ENCODE data around the gene SLC28A3. TPM values are rescaled to one million over a fixed set of nuclear protein-coding genes. Genes with fewer than 3 reads are reported as not detected.

SLC28A3 gene
- total RNA-seq, 1 experiment from 2014 or later, result not detected

- peaks cover 17% of the 10 kb centered on the region for H3K4me1 Mint-ChIP-seq
- ATAC-seq (peak; percentile 90), DNase-seq (ENCODE audit: low spot score) (peak; percentile 87)
- no peaks in the 10 kb centered on the region for H3K36me3 Mint-ChIP-seq
- no peaks in the 10 kb centered on the region; the same call in 1 of the 2 replicates for H3K9me3 Mint-ChIP-seq
- TF ChIP-seq TP53 (CRISPR knock-in tag; IDR thresholded peaks at IDR 0.05) (no peak), TCF7 (CRISPR knock-in tag; IDR thresholded peaks at IDR 0.05; ENCODE audit: low read depth) (no peak), SP1 (CRISPR knock-in tag; conservative IDR thresholded peaks at IDR 0.05) (peak; percentile 42; the same call in 1 of the 2 replicates), NFE2L1 (CRISPR knock-in tag; IDR thresholded peaks at IDR 0.05) (peak; percentile 29; the same call in 1 of the 2 replicates), CTCF (IDR thresholded peaks at IDR 0.05) (peak; percentile 67), SMAD4 (CRISPR knock-in tag; IDR thresholded peaks at IDR 0.05) (no peak), OVOL2 (CRISPR knock-in tag; IDR thresholded peaks at IDR 0.05; ENCODE audit: borderline replicate concordance) (no peak), MAX (CRISPR knock-in tag; IDR thresholded peaks at IDR 0.05) (peak; percentile 67; the same call in 1 of the 2 replicates), SOX15 (CRISPR knock-in tag; IDR thresholded peaks at IDR 0.05) (no peak), NR3C1 (CRISPR knock-in tag; conservative IDR thresholded peaks at IDR 0.05; ENCODE audit: low read depth) (no peak), CREB1 (CRISPR knock-in tag; IDR thresholded peaks at IDR 0.05) (no peak), ZNF512 (CRISPR knock-in tag; IDR thresholded peaks at IDR 0.05; ENCODE audit: borderline replicate concordance) (no peak)
- peaks cover 8% of the 10 kb centered on the region for H3K27me3 Mint-ChIP-seq (ENCODE audit: low read depth)
- CTCF ChIA-PET, result interaction anchor here (0.5 to 1.9 kb wide), 25 partner anchors 9 to 340 kb away, joined by 3 to 28 read pairs (median 3); partner anchors contain the start of genes HNRNPK, KIF27 and RMI1
- H3K4me3 Mint-ChIP-seq, result no peak overlapping the region
- no peak overlapping the region for H3K27ac Mint-ChIP-seq
- POLR2A ChIA-PET, result interaction anchor here (1.3 kb wide), 1 partner anchor 281 kb away, joined by 7 read pairs; the partner anchor contains the start of genes HNRNPK and RMI1
Measured at GRCh38 chr9:84261070-84261746, 79.3 kb downstream of the SLC28A3 start.

GRCh38 chr9:84258371-84258770, 82.2 kb downstream of the SLC28A3 start:
- H3K9me3 Mint-ChIP-seq, result no peaks in the 10 kb centered on the region
- peaks cover 13% of the 10 kb centered on the region for H3K4me1 Mint-ChIP-seq
- no peaks in the 10 kb centered on the region for H3K36me3 Mint-ChIP-seq
- POLR2A ChIA-PET, result no interaction called here
- peaks cover 8% of the 10 kb centered on the region for H3K27me3 Mint-ChIP-seq (ENCODE audit: low read depth)
- DNase-seq (ENCODE audit: low spot score) (no peak), ATAC-seq (no peak)
- no peak overlapping the region for H3K4me3 Mint-ChIP-seq
- CTCF ChIA-PET, result no interaction called here
- no peak overlapping the region for H3K27ac Mint-ChIP-seq
- TF ChIP-seq MXD4 (CRISPR knock-in tag; IDR thresholded peaks at IDR 0.05; ENCODE audit: borderline replicate concordance), result no peak
- no peak for TF ChIP-seq ATF2 (CRISPR knock-in tag; IDR thresholded peaks at IDR 0.05; ENCODE audit: borderline replicate concordance, low read depth)
- no peak for TF ChIP-seq NFE2L1 (CRISPR knock-in tag; IDR thresholded peaks at IDR 0.05)
- TF ChIP-seq TP53 (CRISPR knock-in tag; IDR thresholded peaks at IDR 0.05), result no peak
- TF ChIP-seq ZMAT4 (CRISPR knock-in tag; IDR thresholded peaks at IDR 0.05), result no peak
- TF ChIP-seq ATF6 (CRISPR knock-in tag; IDR thresholded peaks at IDR 0.05), result no peak
- no peak for TF ChIP-seq ESRRA (CRISPR knock-in tag; IDR thresholded peaks at IDR 0.05; ENCODE audit: borderline replicate concordance)
- no peak for TF ChIP-seq ZNF281 (CRISPR knock-in tag; IDR thresholded peaks at IDR 0.05)
- TF ChIP-seq ZBTB43 (CRISPR knock-in tag; IDR thresholded peaks at IDR 0.05), result no peak

Data from WTC11 (cell line).